Measurements from ENCODE around the gene SSH2. TPM values are rescaled to one million over a fixed set of nuclear protein-coding genes. Genes with fewer than 3 reads are reported as not detected.

Gene SSH2
- total and polyA plus RNA-seq, 2 of the 13 experiments (the other 11 are each of a cell fraction or from before 2014, with no cell fraction given) = 6.0 to 6.4 TPM

DNA sequence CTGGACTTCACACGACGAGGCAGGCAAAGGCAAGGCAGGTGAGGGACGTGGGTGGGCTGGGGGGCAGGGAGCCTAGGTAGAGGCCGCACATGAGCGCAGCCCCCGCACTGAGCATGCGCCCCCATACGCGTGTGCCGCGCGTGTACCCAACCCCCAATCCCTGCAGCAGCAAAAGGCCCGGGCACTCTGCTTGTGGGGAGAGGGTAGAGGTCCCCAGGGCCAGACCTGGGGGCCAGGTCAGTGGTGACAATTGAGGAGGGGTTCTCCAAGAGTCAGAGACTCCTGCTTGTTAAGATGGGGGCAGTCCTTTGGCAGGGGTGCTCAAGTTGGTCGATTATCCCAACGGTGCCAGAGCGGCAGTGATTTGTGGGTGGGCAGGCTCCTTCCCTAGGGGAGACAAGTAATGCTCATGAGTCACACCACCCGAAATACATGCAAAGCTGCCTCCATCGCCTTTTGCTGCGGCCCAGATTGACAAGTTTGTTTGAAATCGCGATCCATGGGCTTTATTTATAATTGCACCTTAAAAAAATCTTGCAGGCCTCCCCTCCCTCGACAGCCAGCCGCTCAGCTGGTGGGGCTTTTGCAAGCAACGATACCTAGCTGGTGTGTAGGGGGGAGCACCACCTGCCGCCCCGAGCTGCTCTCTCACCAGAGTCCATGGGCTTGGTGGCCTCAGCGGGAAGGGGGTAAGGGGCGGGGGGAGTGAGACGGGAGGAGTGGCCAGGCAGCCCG is 339.4 kb downstream of the SSH2 start (continued):
- no peak; the same call in 1 of the 2 replicates for TF ChIP-seq MED1 (CRISPR knock-in tag; IDR thresholded peaks at IDR 0.05)
- TF ChIP-seq, protein P1, sequence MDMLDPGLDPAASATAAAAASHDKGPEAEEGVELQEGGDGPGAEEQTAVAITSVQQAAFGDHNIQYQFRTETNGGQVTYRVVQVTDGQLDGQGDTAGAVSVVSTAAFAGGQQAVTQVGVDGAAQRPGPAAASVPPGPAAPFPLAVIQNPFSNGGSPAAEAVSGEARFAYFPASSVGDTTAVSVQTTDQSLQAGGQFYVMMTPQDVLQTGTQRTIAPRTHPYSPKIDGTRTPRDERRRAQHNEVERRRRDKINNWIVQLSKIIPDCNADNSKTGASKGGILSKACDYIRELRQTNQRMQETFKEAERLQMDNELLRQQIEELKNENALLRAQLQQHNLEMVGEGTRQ (IDR thresholded peaks at IDR 0.05; ENCODE audit: low read depth, low read length) = no peak
- TF ChIP-seq, protein P1 (CRISPR knock-in tag; IDR thresholded peaks at IDR 0.05; ENCODE audit: borderline replicate concordance) = 0 out of 2 replicates have a peak, but pooled peaks have one; percentile 39
- no peak for TF ChIP-seq CBFB (CRISPR knock-in tag; IDR thresholded peaks at IDR 0.05)
- TF ChIP-seq ZNF670 (CRISPR knock-in tag; IDR thresholded peaks at IDR 0.05; ENCODE audit: borderline replicate concordance) = no peak
- no peak for TF ChIP-seq DPF2 (CRISPR knock-in tag; IDR thresholded peaks at IDR 0.05; ENCODE audit: borderline replicate concordance, low read depth)
- no peak for TF ChIP-seq XRCC5 (optimal IDR thresholded peaks at IDR 0.05; ENCODE audit: low read length)
- TF ChIP-seq ZNF563 (CRISPR knock-in tag; IDR thresholded peaks at IDR 0.05) = 0 out of 2 replicates have a peak, but pooled peaks have one; percentile 7
- no peak for TF ChIP-seq BRCA1 (CRISPR knock-in tag; IDR thresholded peaks at IDR 0.05)
- TF ChIP-seq REXO4 (CRISPR knock-in tag; IDR thresholded peaks at IDR 0.05; ENCODE audit: borderline replicate concordance) = no peak
- peak; percentile 21; the same call in 1 of the 2 replicates for TF ChIP-seq POLR2G (IDR thresholded peaks at IDR 0.05; ENCODE audit: low read depth, low read length)
- TF ChIP-seq ZNF235 (CRISPR knock-in tag; IDR thresholded peaks at IDR 0.05; ENCODE audit: borderline replicate concordance) = no peak
- TF ChIP-seq NRL (CRISPR knock-in tag; IDR thresholded peaks at IDR 0.05; ENCODE audit: borderline replicate concordance) = peak; percentile 30; the same call in 1 of the 2 replicates
- TF ChIP-seq BORCS8-MEF2B (CRISPR knock-in tag; IDR thresholded peaks at IDR 0.05) = peak; percentile 7; the same call in 1 of the 2 replicates
- TF ChIP-seq, protein P2, sequence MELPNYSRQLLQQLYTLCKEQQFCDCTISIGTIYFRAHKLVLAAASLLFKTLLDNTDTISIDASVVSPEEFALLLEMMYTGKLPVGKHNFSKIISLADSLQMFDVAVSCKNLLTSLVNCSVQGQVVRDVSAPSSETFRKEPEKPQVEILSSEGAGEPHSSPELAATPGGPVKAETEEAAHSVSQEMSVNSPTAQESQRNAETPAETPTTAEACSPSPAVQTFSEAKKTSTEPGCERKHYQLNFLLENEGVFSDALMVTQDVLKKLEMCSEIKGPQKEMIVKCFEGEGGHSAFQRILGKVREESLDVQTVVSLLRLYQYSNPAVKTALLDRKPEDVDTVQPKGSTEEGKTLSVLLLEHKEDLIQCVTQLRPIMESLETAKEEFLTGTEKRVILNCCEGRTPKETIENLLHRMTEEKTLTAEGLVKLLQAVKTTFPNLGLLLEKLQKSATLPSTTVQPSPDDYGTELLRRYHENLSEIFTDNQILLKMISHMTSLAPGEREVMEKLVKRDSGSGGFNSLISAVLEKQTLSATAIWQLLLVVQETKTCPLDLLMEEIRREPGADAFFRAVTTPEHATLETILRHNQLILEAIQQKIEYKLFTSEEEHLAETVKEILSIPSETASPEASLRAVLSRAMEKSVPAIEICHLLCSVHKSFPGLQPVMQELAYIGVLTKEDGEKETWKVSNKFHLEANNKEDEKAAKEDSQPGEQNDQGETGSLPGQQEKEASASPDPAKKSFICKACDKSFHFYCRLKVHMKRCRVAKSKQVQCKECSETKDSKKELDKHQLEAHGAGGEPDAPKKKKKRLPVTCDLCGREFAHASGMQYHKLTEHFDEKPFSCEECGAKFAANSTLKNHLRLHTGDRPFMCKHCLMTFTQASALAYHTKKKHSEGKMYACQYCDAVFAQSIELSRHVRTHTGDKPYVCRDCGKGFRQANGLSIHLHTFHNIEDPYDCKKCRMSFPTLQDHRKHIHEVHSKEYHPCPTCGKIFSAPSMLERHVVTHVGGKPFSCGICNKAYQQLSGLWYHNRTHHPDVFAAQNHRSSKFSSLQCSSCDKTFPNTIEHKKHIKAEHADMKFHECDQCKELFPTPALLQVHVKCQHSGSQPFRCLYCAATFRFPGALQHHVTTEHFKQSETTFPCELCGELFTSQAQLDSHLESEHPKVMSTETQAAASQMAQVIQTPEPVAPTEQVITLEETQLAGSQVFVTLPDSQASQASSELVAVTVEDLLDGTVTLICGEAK (IDR thresholded peaks at IDR 0.05) = no peak
- TF ChIP-seq, protein P2 (CRISPR knock-in tag; IDR thresholded peaks at IDR 0.05) = peak; percentile 24
- TF ChIP-seq RFX5 (IDR thresholded peaks at IDR 0.05; ENCODE audit: low read depth, low read length) = no peak
- no peak for TF ChIP-seq LCORL (IDR thresholded peaks at IDR 0.05)
- peak; percentile 2; the same call in 1 of the 2 replicates for TF ChIP-seq LCORL (CRISPR knock-in tag; IDR thresholded peaks at IDR 0.05)
- TF ChIP-seq ZFP82 (CRISPR knock-in tag; IDR thresholded peaks at IDR 0.05; ENCODE audit: borderline replicate concordance) = no peak

Measured in HepG2 (cell line).